Panc1 (cell line): ENCODE results near the gene MYT1.

Experiments used
- POLR2AphosphoS5 ChIP-seq: IDR thresholded peaks from 2 replicates; pipeline ENCODE4 v1.6.1; 2012; ENCODE audit warnings: mild to moderate bottlenecking, low read depth, low read length, moderate library complexity
- TF ChIP-seq, protein P1 (sequence below): fragments of 450-650 bp; IDR thresholded peaks from 2 replicates; pipeline ENCODE4 v1.5.1; 2017; ENCODE audit warnings: mild to moderate bottlenecking

- TF ChIP-seq, protein P1, sequence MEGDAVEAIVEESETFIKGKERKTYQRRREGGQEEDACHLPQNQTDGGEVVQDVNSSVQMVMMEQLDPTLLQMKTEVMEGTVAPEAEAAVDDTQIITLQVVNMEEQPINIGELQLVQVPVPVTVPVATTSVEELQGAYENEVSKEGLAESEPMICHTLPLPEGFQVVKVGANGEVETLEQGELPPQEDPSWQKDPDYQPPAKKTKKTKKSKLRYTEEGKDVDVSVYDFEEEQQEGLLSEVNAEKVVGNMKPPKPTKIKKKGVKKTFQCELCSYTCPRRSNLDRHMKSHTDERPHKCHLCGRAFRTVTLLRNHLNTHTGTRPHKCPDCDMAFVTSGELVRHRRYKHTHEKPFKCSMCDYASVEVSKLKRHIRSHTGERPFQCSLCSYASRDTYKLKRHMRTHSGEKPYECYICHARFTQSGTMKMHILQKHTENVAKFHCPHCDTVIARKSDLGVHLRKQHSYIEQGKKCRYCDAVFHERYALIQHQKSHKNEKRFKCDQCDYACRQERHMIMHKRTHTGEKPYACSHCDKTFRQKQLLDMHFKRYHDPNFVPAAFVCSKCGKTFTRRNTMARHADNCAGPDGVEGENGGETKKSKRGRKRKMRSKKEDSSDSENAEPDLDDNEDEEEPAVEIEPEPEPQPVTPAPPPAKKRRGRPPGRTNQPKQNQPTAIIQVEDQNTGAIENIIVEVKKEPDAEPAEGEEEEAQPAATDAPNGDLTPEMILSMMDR = no peak
- TF ChIP-seq POLR2AphosphoS5 = no peak
Measured at GRCh38 chr20:64185276-64185900, 21.1 kb downstream of the MYT1 start.
